Fibroblast of lung (primary cell): Measurements from ENCODE around the gene HNRNPAB. TPM values are rescaled to one million over a fixed set of nuclear protein-coding genes. Genes with fewer than 3 reads are reported as not detected.

Source experiments
- DNase-seq, 2 donors: peaks; one replicate each; pipeline versions ENCODE4 v3.0.0 to v3.0.0-alpha.2; 2010; ENCODE audit warnings: low read depth in 2 of 2
- H2AFZ ChIP-seq: 2 replicates; pipeline ENCODE4 v1.5.1; 2012; ENCODE audit warnings: low read length, control low read depth, inconsistent platforms
- H3K27ac ChIP-seq: 2 replicates; pipeline ENCODE4 v1.5.1; 2011; ENCODE audit warnings: low read length, control low read depth; ENCODE audit not compliant: insufficient read depth
- H3K27me3 ChIP-seq: 2 replicates; pipeline ENCODE4 v1.5.1; 2011; ENCODE audit warnings: mild to moderate bottlenecking, low read length; ENCODE audit not compliant: control insufficient read depth, insufficient read depth
- H3K36me3 ChIP-seq: 2 replicates; pipeline ENCODE4 v1.5.1; 2011; ENCODE audit warnings: low read length; ENCODE audit not compliant: control insufficient read depth, insufficient read depth
- H3K4me1 ChIP-seq: 2 replicates; pipeline ENCODE4 v1.5.1; 2011; ENCODE audit warnings: low read length; ENCODE audit not compliant: control insufficient read depth, insufficient read depth; ENCODE audit errors: extremely low read depth
- H3K4me2 ChIP-seq: 2 replicates; pipeline ENCODE4 v1.5.1; 2011; ENCODE audit warnings: low read length, control low read depth; ENCODE audit not compliant: insufficient read depth; ENCODE audit errors: extremely low read depth
- H3K4me3 ChIP-seq, 4 experiments: fragments of 200-600 bp in 1 of 4; sonication (generic) in 1 of 4; replicated peaks in 1 of 4; 2 replicates each; pipeline ENCODE4 v1.5.1; 2011 to 2016; ENCODE audit warnings: low read length in 4 of 4, low read depth in 3 of 4, mild to moderate bottlenecking in 3 of 4, control low read depth in 2 of 4, inconsistent platforms in 1 of 4, mixed read lengths in 1 of 4; ENCODE audit not compliant: insufficient read depth in 1 of 4; ENCODE audit errors: control extremely low read depth in 1 of 4
- H3K79me2 ChIP-seq: 2 replicates; pipeline ENCODE4 v1.5.1; 2012; ENCODE audit warnings: mild to moderate bottlenecking, low read length, inconsistent platforms; ENCODE audit not compliant: control insufficient read depth, insufficient read depth
- H3K9ac ChIP-seq: 2 replicates; pipeline ENCODE4 v1.5.1; 2011; ENCODE audit warnings: mild to moderate bottlenecking, low read length, control low read depth; ENCODE audit not compliant: insufficient read depth
- H3K9me3 ChIP-seq: 2 replicates; pipeline ENCODE4 v1.5.1; 2012; ENCODE audit warnings: low read depth, low read length; ENCODE audit not compliant: control insufficient read depth, insufficient read depth
- H4K20me1 ChIP-seq: 2 replicates; pipeline ENCODE4 v1.5.1; 2011; ENCODE audit warnings: low read length; ENCODE audit not compliant: control insufficient read depth, insufficient read depth; ENCODE audit errors: extremely low read depth
- EZH2 ChIP-seq: IDR thresholded peaks from 2 replicates; pipeline ENCODE4 v1.5.1; 2012; ENCODE audit warnings: low read length, control low read depth, mild to moderate bottlenecking; ENCODE audit errors: missing control alignments
- polyA plus RNA-seq, 2 donors: library from polyadenylated mRNA; depleted of rRNA in 1 of 2; stranded (reverse) in 1 of 2; unstranded in 1 of 2; fragments of >200 nt; gene quantifications; 2 replicates each; pipeline ENCODE4 v1.2.1, GENCODE V29; 2011 to 2012; ENCODE audit warnings: missing spikeins in 1 of 2
- total RNA-seq: library from RNA; depleted of rRNA; stranded (reverse); fragments of >200 nt; gene quantifications from 2 replicates; pipeline ENCODE4 v1.2.1, GENCODE V29; 2014
- TF ChIP-seq, protein P1 (sequence below), 2 donors: IDR thresholded peaks in 1 of 2; conservative IDR thresholded peaks in 1 of 2; 1 replicate in 1 of 2; 2 replicates in 1 of 2; pipeline ENCODE4 v1.5.1; 2011 to 2012; ENCODE audit warnings: low read length in 2 of 2, control low read depth in 1 of 2, inconsistent platforms in 1 of 2, low read depth in 1 of 2, mild to moderate bottlenecking in 1 of 2

HNRNPAB gene
- total and polyA plus RNA-seq, 2 donors (not counting 1 experiment from before 2014, with no cell fraction given): 23.1 to 106 TPM

GRCh38 chr5:178225174-178225573, 20.8 kb downstream of the HNRNPAB start:
- H3K27ac ChIP-seq: no peak overlapping the region
- H3K9me3 ChIP-seq: no peaks in the 10 kb centered on the region
- no peak overlapping the region for H3K4me3 ChIP-seq
- no peaks in the 10 kb centered on the region for H3K4me1 ChIP-seq
- H3K36me3 ChIP-seq: peaks cover 17% of the 10 kb centered on the region
- H3K79me2 ChIP-seq: no peaks in the 10 kb centered on the region
- no peak overlapping the region for H2AFZ ChIP-seq
- no peaks in the 10 kb centered on the region for H3K27me3 ChIP-seq
- DNase-seq: no peak
- H3K4me2 ChIP-seq: no peak overlapping the region
- TF ChIP-seq, protein P1, sequence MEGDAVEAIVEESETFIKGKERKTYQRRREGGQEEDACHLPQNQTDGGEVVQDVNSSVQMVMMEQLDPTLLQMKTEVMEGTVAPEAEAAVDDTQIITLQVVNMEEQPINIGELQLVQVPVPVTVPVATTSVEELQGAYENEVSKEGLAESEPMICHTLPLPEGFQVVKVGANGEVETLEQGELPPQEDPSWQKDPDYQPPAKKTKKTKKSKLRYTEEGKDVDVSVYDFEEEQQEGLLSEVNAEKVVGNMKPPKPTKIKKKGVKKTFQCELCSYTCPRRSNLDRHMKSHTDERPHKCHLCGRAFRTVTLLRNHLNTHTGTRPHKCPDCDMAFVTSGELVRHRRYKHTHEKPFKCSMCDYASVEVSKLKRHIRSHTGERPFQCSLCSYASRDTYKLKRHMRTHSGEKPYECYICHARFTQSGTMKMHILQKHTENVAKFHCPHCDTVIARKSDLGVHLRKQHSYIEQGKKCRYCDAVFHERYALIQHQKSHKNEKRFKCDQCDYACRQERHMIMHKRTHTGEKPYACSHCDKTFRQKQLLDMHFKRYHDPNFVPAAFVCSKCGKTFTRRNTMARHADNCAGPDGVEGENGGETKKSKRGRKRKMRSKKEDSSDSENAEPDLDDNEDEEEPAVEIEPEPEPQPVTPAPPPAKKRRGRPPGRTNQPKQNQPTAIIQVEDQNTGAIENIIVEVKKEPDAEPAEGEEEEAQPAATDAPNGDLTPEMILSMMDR (conservative IDR thresholded peaks at IDR 0.05 in 1 of 2, IDR thresholded peaks at IDR 0.05 in 1 of 2; ENCODE audit: low read depth in 1 of 2, low read length in 2 of 2): no peak
- no peak for TF ChIP-seq EZH2
- no peaks in the 10 kb centered on the region for H4K20me1 ChIP-seq
- H3K9ac ChIP-seq: no peak overlapping the region

DNA sequence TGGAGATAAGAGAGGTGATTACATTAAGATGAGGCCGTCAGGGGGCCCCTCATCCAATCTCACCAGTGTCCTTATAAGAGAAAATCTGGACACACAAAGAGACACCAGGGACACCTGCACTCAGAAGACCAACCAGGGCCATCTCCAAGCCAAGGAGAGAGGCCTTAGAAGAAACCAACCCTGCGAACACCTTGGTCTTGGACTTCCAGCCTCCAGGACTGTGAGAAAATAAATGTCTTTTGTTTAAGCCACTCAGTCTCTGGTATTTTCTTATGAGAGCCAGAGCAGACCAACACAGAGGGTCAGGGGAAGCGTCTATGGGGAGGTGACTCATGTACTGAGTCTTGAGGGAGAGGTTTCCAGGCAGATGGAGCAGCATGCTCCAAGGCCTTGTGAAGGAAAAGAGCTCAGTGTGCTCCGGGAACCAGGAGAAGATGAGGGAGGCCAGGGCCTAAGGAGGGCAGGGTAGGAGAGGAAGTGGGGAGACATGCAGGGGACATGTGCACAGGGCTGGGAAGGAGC, 22.9 kb downstream of the HNRNPAB start:
- DNase-seq: peak in 1 of 2 donors; percentile 57

DNA sequence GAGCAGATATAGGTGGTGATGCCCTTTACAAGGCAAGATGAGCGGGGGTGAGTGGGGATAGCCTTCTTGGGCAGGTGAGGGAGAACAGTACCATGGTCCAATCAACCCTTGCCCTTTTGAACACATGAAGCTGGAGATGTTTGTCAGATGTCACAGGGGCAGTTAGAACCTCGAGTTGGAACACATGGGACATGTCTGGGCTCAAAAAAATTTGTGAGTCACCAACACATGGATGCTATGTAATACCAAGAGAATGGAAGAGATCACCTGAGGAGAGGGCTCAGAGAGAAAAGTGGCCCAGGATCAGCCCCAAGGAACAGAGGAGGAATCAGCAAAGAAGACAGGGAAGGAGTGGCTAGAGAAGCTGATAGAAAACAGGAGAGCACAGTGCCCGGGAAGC, 23.6 kb downstream of the HNRNPAB start:
- Histone ChIP-seq H3K4me3 (no peak overlapping the region), H3K9me3 (no peaks in the 10 kb centered on the region), H3K9ac (no peak overlapping the region), H3K36me3 (peaks cover 23% of the 10 kb centered on the region), H3K79me2 (peaks cover 18% of the 10 kb centered on the region), H3K4me2 (no peak overlapping the region), H3K27me3 (no peaks in the 10 kb centered on the region), H3K4me1 (peaks cover 6% of the 10 kb centered on the region), H3K27ac (no peak overlapping the region), H4K20me1 (no peaks in the 10 kb centered on the region), H2AFZ (no peak overlapping the region)
- TF ChIP-seq, protein P1 (conservative IDR thresholded peaks at IDR 0.05 in 1 of 2, IDR thresholded peaks at IDR 0.05 in 1 of 2; ENCODE audit: low read depth in 1 of 2, low read length in 2 of 2): no peak
- TF ChIP-seq EZH2: no peak
- DNase-seq: no peak

More for the DNA sequence above, 22.9 kb downstream of the HNRNPAB start:
- no peak overlapping the region for H2AFZ ChIP-seq
- peaks cover 6% of the 10 kb centered on the region for H3K4me1 ChIP-seq
- H3K36me3 ChIP-seq: peaks cover 23% of the 10 kb centered on the region
- H3K4me3 ChIP-seq: no peak overlapping the region
- H3K27ac ChIP-seq: no peak overlapping the region
- no peak for TF ChIP-seq EZH2
- TF ChIP-seq, protein P1 (conservative IDR thresholded peaks at IDR 0.05 in 1 of 2, IDR thresholded peaks at IDR 0.05 in 1 of 2; ENCODE audit: low read depth in 1 of 2, low read length in 2 of 2): no peak
- no peak overlapping the region for H3K4me2 ChIP-seq
- H3K27me3 ChIP-seq: no peaks in the 10 kb centered on the region
- no peaks in the 10 kb centered on the region for H4K20me1 ChIP-seq
- H3K9me3 ChIP-seq: no peaks in the 10 kb centered on the region
- H3K79me2 ChIP-seq: peaks cover 18% of the 10 kb centered on the region
- no peak overlapping the region for H3K9ac ChIP-seq
